Keratinocyte (primary cell): ENCODE measurements around the gene PRPF40B. TPM values are rescaled to one million over a fixed set of nuclear protein-coding genes. Genes with fewer than 3 reads are reported as not detected.

Source experiments
- DNase-seq: peaks from one replicate; pipeline ENCODE4 v3.0.0-alpha.2; 2011; ENCODE audit warnings: low read depth, missing footprints, low spot score
- FAIRE-seq: peaks from 2 replicates; lab custom pipeline; 2011; peaks lifted over from hg19 to GRCh38; lab: Jason Lieb, UNC
- H2AFZ ChIP-seq: 2 replicates; pipeline ENCODE4 v1.6.0; 2012; ENCODE audit warnings: low read length, control low read depth, inconsistent platforms; ENCODE audit not compliant: control insufficient read depth
- H3K27ac ChIP-seq: 2 replicates; pipeline ENCODE4 v1.5.1; 2011; ENCODE audit warnings: low read length; ENCODE audit not compliant: control insufficient read depth, insufficient read depth
- H3K27me3 ChIP-seq: 3 replicates; pipeline ENCODE4 v1.6.0; 2011; ENCODE audit warnings: low read length; ENCODE audit not compliant: control insufficient read depth, insufficient read depth; ENCODE audit errors: extremely low read depth
- H3K36me3 ChIP-seq, 2 experiments: 2 replicates in 1 of 2; 3 replicates in 1 of 2; pipeline ENCODE4 v1.5.1; 2011; ENCODE audit warnings: low read length in 2 of 2, mild to moderate bottlenecking in 1 of 2; ENCODE audit not compliant: control insufficient read depth in 2 of 2, insufficient read depth in 2 of 2; ENCODE audit errors: extremely low read depth in 1 of 2
- H3K4me1 ChIP-seq: 3 replicates; pipeline ENCODE4 v1.5.1; 2011; ENCODE audit warnings: low read length; ENCODE audit not compliant: control insufficient read depth, insufficient read depth; ENCODE audit errors: extremely low read depth
- H3K4me2 ChIP-seq: 3 replicates; pipeline ENCODE4 v1.6.0; 2011; ENCODE audit warnings: low read depth, low read length; ENCODE audit not compliant: control insufficient read depth, insufficient read depth; ENCODE audit errors: extremely low read depth
- H3K4me3 ChIP-seq, 3 experiments: fragments of 200-600 bp in 1 of 3; sonication (generic) in 1 of 3; 2 replicates in 2 of 3; 3 replicates in 1 of 3; pipeline ENCODE4 v1.5.1; 2011 to 2016; ENCODE audit warnings: low read length in 3 of 3, mild to moderate bottlenecking in 3 of 3, control low read depth in 2 of 3, inconsistent platforms in 1 of 3, low read depth in 1 of 3, mixed read lengths in 1 of 3, mixed run types in 1 of 3, moderate library complexity in 1 of 3; ENCODE audit not compliant: control insufficient read depth in 2 of 3, insufficient read depth in 2 of 3; ENCODE audit errors: extremely low read depth in 1 of 3
- H3K79me2 ChIP-seq: 2 replicates; pipeline ENCODE4 v1.6.0; 2012; ENCODE audit warnings: low read length; ENCODE audit not compliant: control insufficient read depth, insufficient read depth
- H3K9ac ChIP-seq: 3 replicates; pipeline ENCODE4 v1.6.0; 2011; ENCODE audit warnings: low read length; ENCODE audit not compliant: control insufficient read depth, insufficient read depth; ENCODE audit errors: extremely low read depth
- H3K9me1 ChIP-seq: 3 replicates; pipeline ENCODE4 v1.6.0; 2011; ENCODE audit warnings: low read length; ENCODE audit not compliant: control insufficient read depth, insufficient read depth; ENCODE audit errors: extremely low read depth
- H3K9me3 ChIP-seq: 2 replicates; pipeline ENCODE4 v1.5.1; 2012; ENCODE audit warnings: low read depth, low read length; ENCODE audit not compliant: control insufficient read depth
- H4K20me1 ChIP-seq: 3 replicates; pipeline ENCODE4 v1.6.0; 2011; ENCODE audit warnings: low read length; ENCODE audit not compliant: control insufficient read depth, insufficient read depth; ENCODE audit errors: extremely low read depth
- EZH2 ChIP-seq: IDR thresholded peaks from one replicate; pipeline ENCODE4 v1.6.1; 2012; ENCODE audit warnings: inconsistent platforms, mild to moderate bottlenecking, low read length, moderate library complexity
- dilution Hi-C: fragments of 300-500 bp; cut with MboI; formaldehyde crosslinking; loops from one replicate; pipeline ENCODE4 v1.7.0; 2020; ENCODE audit warnings: low sequenced_read_pairs; ENCODE audit not compliant: extremely low pct_ligation_motif_present
- polyA plus RNA-seq, 5 experiments: library from polyadenylated mRNA; depleted of rRNA in 3 of 5; stranded (reverse) in 3 of 5; stranded (forward) in 1 of 5; unstranded in 1 of 5; fragments of >200 nt; gene quantifications; 1 replicate in 1 of 5; 2 replicates in 3 of 5; 3 replicates in 1 of 5; pipeline versions ENCODE4 v1.2.1 to v1.2.3, GENCODE V29; 2011 to 2012; ENCODE audit warnings: missing spikeins in 2 of 5, low read depth in 1 of 5, low replicate concordance in 1 of 5
- TF ChIP-seq, protein P1 (sequence below), 3 experiments: IDR thresholded peaks in 1 of 3; conservative IDR thresholded peaks in 1 of 3; optimal IDR thresholded peaks in 1 of 3; 2 replicates in 2 of 3; 3 replicates in 1 of 3; pipeline versions ENCODE3 to v1.5.1; 2011; ENCODE audit warnings: low read length in 3 of 3, mild to moderate bottlenecking in 3 of 3, moderate library complexity in 2 of 3, control low read depth in 1 of 3, inconsistent platforms in 1 of 3; ENCODE audit not compliant: insufficient read depth in 2 of 3; ENCODE audit errors: extremely low read depth in 1 of 3

PRPF40B gene
- polyA plus RNA-seq, 1 donor (not counting 4 experiments of a cell fraction or from before 2014, with no cell fraction given), result 12.7 TPM

DNA sequence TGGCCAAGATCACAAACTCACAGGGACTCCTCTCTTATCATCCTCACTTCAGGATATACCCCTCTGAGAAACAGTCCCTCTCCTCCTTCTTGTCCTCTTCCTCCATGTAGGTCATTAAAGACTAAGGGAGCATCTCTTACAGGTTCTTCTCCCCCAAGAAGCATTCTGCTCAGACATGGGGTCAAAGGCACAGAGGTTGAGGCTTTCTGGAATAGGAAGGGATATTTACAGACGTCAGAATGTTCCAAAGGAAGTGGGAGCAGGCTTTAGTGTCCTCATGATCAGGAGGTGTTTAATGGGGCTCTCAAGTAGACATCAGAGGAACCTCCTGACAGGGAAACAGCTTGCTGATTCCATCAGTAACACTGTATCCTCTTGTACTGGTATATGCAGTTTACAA is 36.4 kb downstream of the PRPF40B start:
- dilution Hi-C loops, result no loop called here
- Histone ChIP-seq H4K20me1 (no peaks in the 10 kb centered on the region), H3K9me3 (no peaks in the 10 kb centered on the region), H3K9me1 (no peaks in the 10 kb centered on the region), H3K27me3 (no peaks in the 10 kb centered on the region), H3K4me2 (no peak overlapping the region), H3K9ac (no peak overlapping the region), H3K36me3 (no peaks in the 10 kb centered on the region), H3K79me2 (no peaks in the 10 kb centered on the region), H3K27ac (no peak overlapping the region), H3K4me1 (peaks cover 10% of the 10 kb centered on the region), H3K4me3 (no peak overlapping the region), H2AFZ (no peak overlapping the region)
- DNase-seq (no peak), FAIRE-seq (no peak)
- TF ChIP-seq EZH2, result no peak
- TF ChIP-seq, protein P1, sequence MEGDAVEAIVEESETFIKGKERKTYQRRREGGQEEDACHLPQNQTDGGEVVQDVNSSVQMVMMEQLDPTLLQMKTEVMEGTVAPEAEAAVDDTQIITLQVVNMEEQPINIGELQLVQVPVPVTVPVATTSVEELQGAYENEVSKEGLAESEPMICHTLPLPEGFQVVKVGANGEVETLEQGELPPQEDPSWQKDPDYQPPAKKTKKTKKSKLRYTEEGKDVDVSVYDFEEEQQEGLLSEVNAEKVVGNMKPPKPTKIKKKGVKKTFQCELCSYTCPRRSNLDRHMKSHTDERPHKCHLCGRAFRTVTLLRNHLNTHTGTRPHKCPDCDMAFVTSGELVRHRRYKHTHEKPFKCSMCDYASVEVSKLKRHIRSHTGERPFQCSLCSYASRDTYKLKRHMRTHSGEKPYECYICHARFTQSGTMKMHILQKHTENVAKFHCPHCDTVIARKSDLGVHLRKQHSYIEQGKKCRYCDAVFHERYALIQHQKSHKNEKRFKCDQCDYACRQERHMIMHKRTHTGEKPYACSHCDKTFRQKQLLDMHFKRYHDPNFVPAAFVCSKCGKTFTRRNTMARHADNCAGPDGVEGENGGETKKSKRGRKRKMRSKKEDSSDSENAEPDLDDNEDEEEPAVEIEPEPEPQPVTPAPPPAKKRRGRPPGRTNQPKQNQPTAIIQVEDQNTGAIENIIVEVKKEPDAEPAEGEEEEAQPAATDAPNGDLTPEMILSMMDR (optimal IDR thresholded peaks at IDR 0.05 in 1 of 3, IDR thresholded peaks at IDR 0.05 in 1 of 3, conservative IDR thresholded peaks at IDR 0.05 in 1 of 3; ENCODE audit: extremely low read depth in 1 of 3, insufficient read depth in 2 of 3, low read length in 3 of 3), result no peak

DNA sequence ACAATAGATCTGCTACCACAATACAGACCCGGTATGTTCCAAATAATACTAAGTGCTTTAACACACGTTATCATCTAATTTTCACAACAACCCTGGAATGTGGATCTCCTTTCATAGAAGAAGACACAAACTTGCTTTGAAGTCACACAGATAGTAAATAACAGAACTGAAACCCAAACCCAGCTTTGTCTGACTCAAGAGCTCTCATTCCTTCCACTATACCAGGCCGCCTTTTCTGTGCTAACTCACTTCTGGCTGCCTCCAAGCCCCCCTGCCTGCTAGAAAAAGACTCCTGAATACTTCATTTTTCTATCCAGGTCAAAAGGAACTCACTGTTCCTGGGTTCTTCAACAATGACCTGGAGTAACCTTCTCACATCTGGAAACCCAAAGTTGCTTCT is 37.8 kb downstream of the PRPF40B start:
- dilution Hi-C loops, result no loop called here

More for the DNA sequence above, 37.8 kb downstream of the PRPF40B start:
- Histone ChIP-seq H4K20me1 (no peaks in the 10 kb centered on the region), H3K27me3 (no peaks in the 10 kb centered on the region), H2AFZ (no peak overlapping the region), H3K36me3 (no peaks in the 10 kb centered on the region), H3K79me2 (no peaks in the 10 kb centered on the region), H3K4me3 (no peak overlapping the region), H3K9me3 (no peaks in the 10 kb centered on the region), H3K4me1 (peaks cover 10% of the 10 kb centered on the region), H3K9ac (no peak overlapping the region), H3K4me2 (no peak overlapping the region), H3K9me1 (no peaks in the 10 kb centered on the region), H3K27ac (no peak overlapping the region)
- DNase-seq (no peak), FAIRE-seq (no peak)
- TF ChIP-seq, protein P1 (optimal IDR thresholded peaks at IDR 0.05 in 1 of 3, IDR thresholded peaks at IDR 0.05 in 1 of 3, conservative IDR thresholded peaks at IDR 0.05 in 1 of 3; ENCODE audit: extremely low read depth in 1 of 3, insufficient read depth in 2 of 3, low read length in 3 of 3), result no peak
- TF ChIP-seq EZH2, result no peak
